Measurements from ENCODE around the gene MRPS21. TPM values are rescaled to one million over a fixed set of nuclear protein-coding genes. Genes with fewer than 3 reads are reported as not detected.
A peak's percentile ranks its signal among the peaks of the same experiment; 100 is the strongest.

Gene MRPS21
- total RNA-seq, 2 donors from 2014 or later = 30.1 to 39.5 TPM

- no peaks in the 10 kb centered on the region for H3K9me3 ChIP-seq
- TF ChIP-seq, protein P1, sequence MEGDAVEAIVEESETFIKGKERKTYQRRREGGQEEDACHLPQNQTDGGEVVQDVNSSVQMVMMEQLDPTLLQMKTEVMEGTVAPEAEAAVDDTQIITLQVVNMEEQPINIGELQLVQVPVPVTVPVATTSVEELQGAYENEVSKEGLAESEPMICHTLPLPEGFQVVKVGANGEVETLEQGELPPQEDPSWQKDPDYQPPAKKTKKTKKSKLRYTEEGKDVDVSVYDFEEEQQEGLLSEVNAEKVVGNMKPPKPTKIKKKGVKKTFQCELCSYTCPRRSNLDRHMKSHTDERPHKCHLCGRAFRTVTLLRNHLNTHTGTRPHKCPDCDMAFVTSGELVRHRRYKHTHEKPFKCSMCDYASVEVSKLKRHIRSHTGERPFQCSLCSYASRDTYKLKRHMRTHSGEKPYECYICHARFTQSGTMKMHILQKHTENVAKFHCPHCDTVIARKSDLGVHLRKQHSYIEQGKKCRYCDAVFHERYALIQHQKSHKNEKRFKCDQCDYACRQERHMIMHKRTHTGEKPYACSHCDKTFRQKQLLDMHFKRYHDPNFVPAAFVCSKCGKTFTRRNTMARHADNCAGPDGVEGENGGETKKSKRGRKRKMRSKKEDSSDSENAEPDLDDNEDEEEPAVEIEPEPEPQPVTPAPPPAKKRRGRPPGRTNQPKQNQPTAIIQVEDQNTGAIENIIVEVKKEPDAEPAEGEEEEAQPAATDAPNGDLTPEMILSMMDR (IDR thresholded peaks at IDR 0.05) = no peak
- peak overlapping the region; percentile 89 for H3K4me3 ChIP-seq
- H3K4me1 ChIP-seq (ENCODE audit: control insufficient read depth in 1 of 2, low read depth in 2 of 2) = peaks cover 24 to 44% of the 10 kb centered on the region in 2 donors
- H3K27me3 ChIP-seq (replicated peaks; ENCODE audit: insufficient read depth) = no peaks in the 10 kb centered on the region
- DNase-seq (ENCODE audit: low spot score) (no peak), ATAC-seq (ENCODE audit: insufficient number of reproducible peaks, low FRiP score, low read depth) (no peak)
- H3K27ac ChIP-seq = peak overlapping the region; percentile 67 to 91
- H3K36me3 ChIP-seq = peaks cover 22% of the 10 kb centered on the region
Observed at GRCh38 chr1:150269451-150269850, 24.2 kb upstream of the MRPS21 start.

DNA sequence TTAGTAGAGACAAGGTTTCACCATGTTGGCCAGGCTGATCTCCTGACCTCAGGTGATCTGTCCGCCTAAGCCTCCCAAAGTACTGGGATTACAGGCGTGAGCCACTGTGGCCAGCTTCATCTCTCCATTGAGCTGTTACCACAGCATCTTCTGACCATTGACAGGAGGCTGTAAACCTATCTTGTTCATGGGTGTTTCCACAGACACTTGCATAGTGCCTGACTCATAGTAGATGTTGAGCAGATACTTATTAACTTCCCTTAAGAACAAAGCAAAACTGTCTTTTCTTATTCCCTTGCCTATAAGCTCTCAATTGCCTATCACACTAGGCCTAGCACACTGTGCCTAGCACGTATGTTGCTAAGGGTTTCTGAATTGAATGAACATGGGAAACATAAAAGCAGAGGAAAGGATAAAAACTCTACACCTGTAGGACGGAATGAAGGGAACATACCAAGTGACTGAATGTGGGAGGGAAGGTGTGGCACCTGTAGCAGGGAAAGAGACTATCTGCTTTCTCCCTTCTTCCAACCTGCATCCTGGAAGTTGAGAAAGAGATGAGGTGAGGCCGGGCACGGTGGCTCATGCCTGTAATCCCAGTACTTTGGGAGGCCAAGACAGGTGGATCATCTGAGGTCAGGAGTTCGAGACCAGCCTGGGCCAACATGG, 22.2 kb upstream of the MRPS21 start:
- ATAC-seq (ENCODE audit: insufficient number of reproducible peaks, low FRiP score, low read depth) = no peak
- Histone ChIP-seq H3K4me1 (ENCODE audit: control insufficient read depth in 1 of 2, low read depth in 2 of 2) (peaks cover 24 to 44% of the 10 kb centered on the region in 2 donors), H3K9me3 (no peaks in the 10 kb centered on the region), H3K36me3 (peaks cover 8% of the 10 kb centered on the region), H3K4me3 (no peak overlapping the region), H3K27me3 (replicated peaks; ENCODE audit: insufficient read depth) (no peaks in the 10 kb centered on the region), H3K27ac (peak overlapping the region; percentile 70 to 76)
- DNase-seq (ENCODE audit: low spot score) = no peak
- TF ChIP-seq, protein P1 (IDR thresholded peaks at IDR 0.05) = no peak

- TF ChIP-seq, protein P1 (IDR thresholded peaks at IDR 0.05) = no peak
- DNase-seq (ENCODE audit: low spot score) (no peak), ATAC-seq (ENCODE audit: insufficient number of reproducible peaks, low FRiP score, low read depth) (peak; percentile 31)
- Histone ChIP-seq H3K36me3 (no peaks in the 10 kb centered on the region), H3K27ac (peak overlapping the region; percentile 70 to 76), H3K4me3 (peak overlapping the region; percentile 65), H3K27me3 (replicated peaks; ENCODE audit: insufficient read depth) (no peaks in the 10 kb centered on the region), H3K4me1 (ENCODE audit: control insufficient read depth in 1 of 2, low read depth in 2 of 2) (peaks cover 17 to 30% of the 10 kb centered on the region in 2 donors), H3K9me3 (no peaks in the 10 kb centered on the region)
Observed at GRCh38 chr1:150273311-150273710, 20.4 kb upstream of the MRPS21 start.

DNA sequence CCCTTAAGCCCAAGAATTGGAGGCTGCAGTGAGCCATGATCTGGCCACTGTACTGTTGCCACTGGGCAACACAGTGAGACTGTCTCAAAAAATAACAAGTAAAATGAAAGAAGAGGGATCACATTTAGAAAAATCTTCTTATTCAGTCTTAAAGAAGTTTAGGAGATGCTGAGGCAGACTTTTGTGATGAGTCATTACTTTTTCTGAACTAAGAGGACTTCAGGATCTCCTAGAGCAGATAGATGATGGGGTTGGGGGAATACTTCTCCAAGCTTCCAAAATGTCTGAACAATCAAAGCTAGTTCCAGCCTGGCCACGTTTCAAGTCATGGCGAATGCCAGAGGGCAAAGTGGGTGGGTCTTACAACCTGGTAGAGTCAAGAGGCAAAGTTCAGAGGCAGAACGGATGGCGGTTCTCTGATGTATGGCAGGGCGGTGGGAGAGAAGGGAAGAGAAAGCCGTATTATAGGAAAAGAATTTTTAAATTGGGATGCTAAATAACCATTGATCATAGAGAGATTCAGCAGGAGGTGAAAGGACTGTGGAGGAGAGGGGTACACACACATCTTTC, 13.4 kb upstream of the MRPS21 start:
- peak overlapping the region; percentile 96 to 97 for H3K27ac ChIP-seq
- ATAC-seq (ENCODE audit: insufficient number of reproducible peaks, low FRiP score, low read depth) (no peak), DNase-seq (ENCODE audit: low spot score) (no peak)
- no peaks in the 10 kb centered on the region for H3K27me3 ChIP-seq (replicated peaks; ENCODE audit: insufficient read depth)
- no peak overlapping the region for H3K4me3 ChIP-seq
- TF ChIP-seq, protein P1 (IDR thresholded peaks at IDR 0.05) = no peak
- H3K4me1 ChIP-seq (ENCODE audit: control insufficient read depth in 1 of 2, low read depth in 2 of 2) = peaks cover 10 to 22% of the 10 kb centered on the region in 2 donors
- H3K36me3 ChIP-seq = no peaks in the 10 kb centered on the region
- no peaks in the 10 kb centered on the region for H3K9me3 ChIP-seq

- Histone ChIP-seq H3K27ac (peak overlapping the region; percentile 96 to 97), H3K36me3 (peaks cover under 1% of the 10 kb centered on the region), H3K4me1 (ENCODE audit: control insufficient read depth in 1 of 2, low read depth in 2 of 2) (peaks cover 10 to 22% of the 10 kb centered on the region in 2 donors), H3K27me3 (replicated peaks; ENCODE audit: insufficient read depth) (no peaks in the 10 kb centered on the region), H3K4me3 (peak overlapping the region; percentile 77), H3K9me3 (no peaks in the 10 kb centered on the region)
- TF ChIP-seq, protein P1 (IDR thresholded peaks at IDR 0.05) = peak; percentile 68
- DNase-seq (ENCODE audit: low spot score) (peak; percentile 42), ATAC-seq (ENCODE audit: insufficient number of reproducible peaks, low FRiP score, low read depth) (peak; percentile 29)
Observed at GRCh38 chr1:150281221-150281757, 12.4 kb upstream of the MRPS21 start.

All from thoracic aorta (tissue), 2 donors.